LoVo (cell line): ENCODE measurements around the gene KCNQ1OT1.

ENCODE experiments used
- DNase-seq: peaks from one replicate; pipeline ENCODE4 v3.0.0-alpha.2; 2016; ENCODE audit warnings: low spot score

The KCNQ1OT1 gene

DNA sequence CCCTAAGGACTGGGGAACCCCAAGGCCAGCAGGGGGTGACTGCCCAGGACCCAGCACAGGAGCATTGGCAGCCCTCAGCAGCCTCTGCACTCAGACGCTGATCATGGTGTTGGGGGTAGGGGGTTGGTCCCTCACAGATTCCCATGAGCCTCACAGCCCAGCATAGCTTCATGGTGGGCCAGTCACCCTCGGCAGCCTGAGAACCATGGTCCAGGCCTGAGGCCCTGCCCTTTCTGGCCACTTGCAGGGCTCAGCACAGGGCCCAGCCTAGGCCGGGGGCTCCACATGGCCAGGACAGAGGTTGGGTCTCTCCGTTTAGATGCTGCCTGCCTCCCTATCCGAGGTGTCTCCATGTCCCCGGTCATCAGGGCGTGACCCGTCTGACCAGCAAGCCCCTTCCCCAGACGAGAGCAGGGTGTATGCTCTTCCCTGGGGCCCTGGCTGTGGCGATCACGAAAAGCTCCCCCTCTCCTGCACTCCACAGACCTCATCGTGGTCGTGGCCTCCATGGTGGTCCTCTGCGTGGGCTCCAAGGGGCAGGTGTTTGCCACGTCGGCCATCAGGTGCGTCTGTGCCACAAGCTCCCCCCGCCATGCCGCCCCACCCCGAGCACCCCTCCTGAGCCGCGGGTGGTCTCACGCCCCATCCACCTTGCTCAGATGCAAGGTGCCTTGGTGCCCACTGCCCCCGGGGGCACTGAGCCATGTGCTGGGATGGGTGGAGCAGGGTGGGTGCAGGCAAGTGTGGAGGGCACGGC is 128.8 kb downstream of the KCNQ1OT1 start:
- DNase-seq, result no peak

DNA sequence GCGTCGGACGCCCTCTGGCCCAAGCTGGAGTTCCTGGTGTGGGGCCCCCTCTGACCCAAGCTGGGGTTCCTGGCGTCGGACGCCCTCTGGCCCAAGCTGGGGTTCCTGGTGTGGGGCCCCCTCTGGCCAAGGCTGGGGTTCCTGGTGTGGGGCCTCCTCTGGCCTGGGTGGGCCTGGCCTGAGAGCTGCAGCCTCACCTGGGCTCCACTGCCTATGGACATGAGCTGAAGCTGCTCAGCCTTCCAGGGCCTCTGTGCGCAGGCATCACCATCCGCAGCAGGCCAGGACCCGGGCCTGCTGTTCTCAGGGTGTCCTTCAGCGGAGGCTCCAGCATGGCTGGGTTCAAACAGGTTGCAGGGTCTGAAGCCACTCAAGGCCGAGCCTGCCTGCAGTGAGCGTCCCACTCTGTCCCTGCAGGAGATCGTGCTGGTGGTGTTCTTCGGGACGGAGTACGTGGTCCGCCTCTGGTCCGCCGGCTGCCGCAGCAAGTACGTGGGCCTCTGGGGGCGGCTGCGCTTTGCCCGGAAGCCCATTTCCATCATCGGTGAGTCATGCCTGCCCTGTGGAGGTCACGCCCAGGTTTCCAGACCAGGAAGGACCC is 129.5 kb downstream of the KCNQ1OT1 start:
- DNase-seq, result no peak

- no peak for DNase-seq
These were observed 130.0 kb downstream of the KCNQ1OT1 start for GRCh38 chr11:2569731-2570210.

GRCh38 chr11:2569321-2569721 is 130.5 kb downstream of the KCNQ1OT1 start:
- no peak for DNase-seq

DNA sequence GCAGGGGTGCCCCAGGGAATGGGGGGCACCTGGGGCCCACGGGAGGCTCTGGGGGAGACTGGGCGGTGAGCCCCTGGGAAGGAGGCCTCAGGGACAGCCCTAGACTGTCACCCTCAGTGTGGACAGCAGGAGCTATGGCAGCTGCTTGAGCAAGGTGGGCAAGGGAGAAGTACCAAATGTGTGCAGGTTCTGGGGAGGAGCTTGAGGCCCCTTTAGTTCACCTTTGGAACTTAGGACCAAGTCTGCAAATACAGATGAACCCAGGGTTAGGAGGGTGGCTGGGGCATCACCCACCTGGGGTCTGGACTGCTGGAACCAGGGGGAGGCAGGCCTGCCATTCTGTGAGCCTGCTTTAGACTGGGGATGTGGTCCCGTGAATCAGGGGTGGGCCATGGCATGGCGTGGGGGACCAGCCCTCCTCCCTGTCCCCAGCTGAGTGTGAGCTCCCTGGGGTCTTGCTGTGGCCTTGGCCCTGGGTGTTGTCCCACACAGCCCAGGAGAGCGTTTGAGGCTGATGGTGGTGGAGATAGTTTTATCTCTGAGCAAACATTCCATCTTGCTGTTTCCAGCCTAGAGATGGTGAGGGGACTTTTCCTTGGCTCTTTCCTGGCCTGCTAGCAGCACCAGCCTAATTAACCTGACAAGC is 132.6 kb downstream of the KCNQ1OT1 start:
- no peak for DNase-seq

- no peak for DNase-seq
These were observed 133.4 kb downstream of the KCNQ1OT1 start for GRCh38 chr11:2566223-2567025.

DNA sequence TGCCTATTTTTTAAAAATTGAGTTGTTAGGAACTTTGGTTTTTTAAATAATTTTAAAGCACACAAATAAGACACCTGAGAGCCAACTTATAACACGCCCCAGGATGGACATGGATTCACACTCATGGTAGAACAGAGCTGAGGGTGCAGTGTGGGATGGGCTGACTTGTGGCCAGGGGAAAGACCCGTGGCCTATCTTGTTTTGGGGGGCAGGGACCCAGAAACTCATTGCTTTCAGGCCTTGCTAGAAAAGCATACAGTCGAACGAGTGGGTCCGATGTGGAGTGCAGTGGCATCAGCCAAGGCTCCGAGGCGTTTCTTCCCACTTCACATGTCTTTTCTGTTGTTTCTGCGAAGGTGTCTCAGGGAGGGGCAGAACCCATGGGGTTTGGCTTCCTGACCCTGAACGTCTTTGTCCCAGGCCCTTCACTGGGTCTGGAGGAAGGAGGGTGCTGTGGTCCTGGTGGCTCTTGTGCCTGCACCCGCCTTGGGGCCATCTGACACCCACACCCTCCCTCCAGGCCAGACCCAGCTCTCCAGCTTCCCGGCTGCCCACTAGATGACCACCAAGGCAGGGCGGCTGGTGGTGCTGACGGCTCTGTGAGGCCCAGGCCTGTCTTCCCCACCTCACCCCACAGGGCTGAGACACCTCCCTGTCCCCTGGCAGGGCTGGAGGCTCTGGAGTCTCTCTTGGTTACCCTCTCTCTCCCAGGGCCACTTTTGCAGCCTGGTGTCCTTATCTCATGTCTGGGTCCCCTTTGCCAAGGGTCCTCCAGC is 134.2 kb downstream of the KCNQ1OT1 start:
- DNase-seq, result no peak

- no peak for DNase-seq
These were observed 135.0 kb downstream of the KCNQ1OT1 start for GRCh38 chr11:2564588-2565425.

GRCh38 chr11:2564008-2564530 is 135.7 kb downstream of the KCNQ1OT1 start:
- no peak for DNase-seq

GRCh38 chr11:2563213-2564007 is 136.4 kb downstream of the KCNQ1OT1 start:
- DNase-seq, result no peak

- DNase-seq, result no peak
These were observed 136.9 kb downstream of the KCNQ1OT1 start for GRCh38 chr11:2562890-2563212.

- no peak for DNase-seq
These were observed 137.9 kb downstream of the KCNQ1OT1 start for GRCh38 chr11:2561696-2562581.

DNA sequence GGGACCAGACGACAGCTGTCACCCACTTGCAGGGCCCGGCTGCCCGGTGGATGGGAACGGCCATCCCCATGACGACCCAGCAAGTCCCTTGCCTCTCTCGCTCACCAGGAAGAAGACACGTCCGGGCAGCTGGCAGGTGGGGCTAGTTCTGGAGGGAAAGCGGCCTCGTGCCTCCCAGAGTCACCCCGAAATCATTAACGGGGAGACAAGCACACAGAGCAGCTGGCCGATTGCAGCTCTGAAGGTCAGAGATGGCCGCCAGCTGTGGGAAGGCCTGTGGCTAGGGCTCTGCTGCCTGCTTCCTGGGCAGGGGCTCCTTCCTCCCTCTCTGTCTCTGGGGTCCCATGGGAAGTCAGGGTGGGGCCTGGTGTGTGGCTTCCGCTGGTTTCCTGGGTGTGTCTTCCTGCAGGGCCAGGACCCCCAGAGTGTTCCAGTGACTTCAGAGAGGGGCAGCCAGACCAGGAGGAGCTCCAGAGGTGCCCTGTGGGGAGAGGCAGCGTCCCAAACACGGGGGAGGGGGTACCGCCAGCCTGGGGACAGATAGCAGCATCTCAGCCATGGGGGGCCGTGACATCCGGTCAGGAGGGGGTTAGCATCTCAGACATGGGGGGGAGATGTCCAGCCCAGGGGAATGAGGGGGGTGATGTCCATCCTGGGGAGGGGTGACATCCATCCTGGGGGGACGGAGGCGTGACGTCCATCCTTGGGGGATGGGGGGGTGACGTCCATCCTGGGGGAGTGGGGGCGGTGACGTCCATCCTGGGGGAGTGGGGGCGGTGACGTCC is 140.1 kb downstream of the KCNQ1OT1 start:
- DNase-seq, result no peak

DNA sequence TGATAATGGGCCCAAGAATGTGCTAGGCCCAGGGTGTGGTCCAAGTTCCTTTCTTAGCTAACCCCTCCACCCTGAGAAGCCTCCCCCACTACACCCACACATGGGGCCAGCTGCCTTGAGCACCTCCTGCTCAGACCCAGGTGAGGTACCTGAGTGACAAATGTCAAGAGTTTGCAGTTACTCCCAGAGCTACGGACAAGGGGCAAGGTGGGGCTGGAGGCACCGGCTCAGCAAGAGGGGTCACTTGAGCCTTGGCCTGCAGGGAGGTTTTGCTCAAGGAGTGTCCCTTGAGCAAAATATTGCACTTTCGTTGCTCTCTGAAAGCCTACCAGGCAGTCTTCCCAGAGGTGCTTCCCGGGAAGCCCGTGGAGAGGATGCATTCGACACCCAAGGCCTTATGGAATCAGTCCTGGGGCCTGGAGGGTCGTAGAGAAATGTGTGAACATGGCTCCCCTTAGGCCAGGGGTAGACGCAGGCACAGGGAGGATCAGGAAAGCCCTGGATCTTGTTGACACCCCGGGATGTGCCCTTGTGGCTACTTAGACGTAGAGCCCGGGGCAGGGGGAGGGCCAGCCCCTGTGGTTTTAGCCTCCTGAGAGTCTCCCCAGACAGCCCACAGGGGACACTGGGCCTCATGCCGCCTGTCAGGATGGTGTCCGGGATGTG is 140.8 kb downstream of the KCNQ1OT1 start:
- no peak for DNase-seq

DNA sequence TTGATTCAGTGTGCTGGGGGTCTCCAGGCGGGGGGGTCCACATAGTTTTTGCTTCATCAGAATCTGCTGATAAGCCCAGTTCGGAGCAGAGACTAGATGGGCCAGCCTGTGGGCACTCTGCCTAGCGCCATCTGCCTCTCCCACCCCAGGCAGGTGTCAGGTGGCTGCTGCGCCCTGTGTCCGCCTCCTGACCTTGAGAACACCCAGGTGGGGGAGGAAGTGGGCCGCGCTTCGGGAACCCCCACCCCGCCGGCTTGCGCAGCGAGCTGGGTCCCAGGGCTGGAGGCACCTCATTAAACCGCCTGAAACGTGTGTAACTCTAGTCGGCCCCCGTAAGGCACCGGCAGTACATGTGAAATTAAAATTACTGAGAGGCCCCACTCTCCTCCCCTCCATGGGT is 141.4 kb downstream of the KCNQ1OT1 start:
- DNase-seq, result no peak
